HG03175 (cell line): ENCODE data around the gene RAB13.
A peak's percentile ranks its signal among the peaks of the same experiment; 100 is the strongest.
"Not testable (repeated sequence)": the region's sequence is repeated elsewhere in the genome, so short reads cannot be mapped to it uniquely, and the experiment has no call there.

Experiments
- ATAC-seq: cut with Tn5 transposase; IDR thresholded peaks from one replicate; pipeline ENCODE4 v1.9.1; 2021; ENCODE audit warnings: mild to moderate bottlenecking, moderate library complexity; ENCODE audit not compliant: unreplicated experiment

Gene RAB13

DNA sequence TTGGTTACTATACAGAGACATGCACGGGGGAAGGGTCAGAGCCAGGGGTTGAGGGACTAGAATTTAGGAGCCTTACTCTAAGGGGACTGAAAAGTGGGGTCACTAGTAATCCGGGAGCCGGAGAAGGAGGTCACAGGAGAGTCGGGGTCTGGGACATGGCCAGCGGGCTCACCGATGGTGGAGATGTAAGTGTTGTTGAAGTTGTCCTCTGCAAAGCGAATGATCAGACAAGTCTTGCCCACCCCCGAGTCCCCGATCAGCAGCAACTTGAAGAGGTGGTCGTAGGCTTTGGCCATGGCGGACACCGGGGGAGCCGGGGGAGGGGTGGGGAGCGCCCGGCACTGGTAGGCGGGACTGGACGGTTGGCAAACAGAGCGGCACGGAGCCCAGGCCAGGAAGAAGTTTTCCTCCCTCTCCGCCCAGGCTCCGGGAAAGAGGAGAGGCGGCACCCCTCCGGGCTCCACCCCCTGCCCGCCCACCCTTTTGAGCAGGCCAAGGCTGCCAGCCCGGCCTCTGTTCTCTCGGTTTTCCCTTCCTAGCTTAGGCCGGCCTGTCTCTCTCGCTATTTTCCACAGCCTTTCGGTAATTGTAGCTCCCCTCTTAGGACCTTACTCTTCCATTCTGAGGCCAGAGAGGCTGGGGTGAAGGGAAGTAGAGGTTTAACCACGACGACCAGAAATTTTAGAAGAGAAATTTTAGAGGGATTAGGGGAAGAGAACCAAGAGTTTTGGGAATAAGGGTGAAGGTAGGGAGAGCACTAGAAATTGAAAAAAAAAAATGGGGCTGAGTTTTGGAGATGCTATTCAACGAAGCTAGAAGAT is at the start of gene RAB13:
Gene RAB13, minus strand, starts transcription at position 399 of the 821 bp plus-strand sequence. Its CDS starts 103 bp downstream, at position 296.
- no peak for ATAC-seq

DNA sequence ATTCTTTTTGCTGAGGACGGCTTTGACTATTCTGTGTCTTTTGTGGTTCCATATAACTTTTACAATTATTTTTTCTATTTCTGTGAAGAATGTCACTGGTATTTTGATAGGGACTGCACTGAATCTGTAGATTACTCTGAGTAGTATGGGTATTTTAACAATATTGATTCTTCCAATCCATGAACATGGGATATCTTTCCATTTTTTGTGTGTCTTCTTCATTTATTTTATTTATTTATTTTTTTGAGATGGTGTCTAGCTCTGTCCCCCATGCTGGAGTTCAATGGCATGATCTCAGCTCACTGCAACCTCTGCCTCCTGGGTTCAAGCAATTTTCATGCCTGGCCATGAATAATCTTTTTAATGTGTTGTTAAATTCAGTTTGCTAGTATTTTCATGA is 47.6 kb upstream of the RAB13 start:
- not testable (repeated sequence) for ATAC-seq

DNA sequence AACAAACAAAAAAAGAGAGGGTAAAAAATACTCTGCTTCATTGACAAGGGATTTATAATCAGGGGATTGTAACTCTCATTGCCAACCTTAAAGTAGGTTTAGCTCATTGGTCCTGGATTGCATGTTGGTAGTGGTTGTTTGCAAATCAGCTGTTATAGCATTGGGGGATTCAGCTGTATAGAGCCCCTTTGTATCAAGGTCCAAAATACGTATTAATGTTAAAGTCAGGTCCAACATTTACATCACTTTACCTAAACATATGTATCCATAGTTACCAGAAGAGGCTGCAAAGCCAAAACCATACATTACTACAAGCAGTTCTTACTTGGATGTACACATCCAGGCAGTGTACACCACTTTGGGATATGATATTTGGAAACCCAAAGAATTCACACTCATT is 33.8 kb upstream of the RAB13 start:
- no peak for ATAC-seq

DNA sequence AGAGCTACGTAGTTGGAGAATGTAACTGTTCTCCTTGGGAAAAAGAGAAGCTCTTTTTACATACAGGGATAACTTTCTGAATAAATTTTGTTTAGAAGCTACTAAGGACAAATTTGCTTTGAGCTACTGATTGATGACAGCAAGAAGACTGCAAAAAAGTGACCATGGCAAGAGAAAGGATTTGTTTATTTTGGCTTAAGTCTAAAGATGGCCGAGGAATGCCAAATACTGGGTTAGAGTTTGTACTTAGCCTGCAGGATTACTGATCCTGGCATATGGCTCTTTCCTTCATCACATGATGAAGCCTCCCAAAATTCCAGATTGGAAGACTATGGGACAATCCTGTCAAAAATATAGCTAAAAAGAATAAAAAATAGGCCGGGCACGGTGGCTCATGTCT is 33.1 kb upstream of the RAB13 start:
- no peak for ATAC-seq

DNA sequence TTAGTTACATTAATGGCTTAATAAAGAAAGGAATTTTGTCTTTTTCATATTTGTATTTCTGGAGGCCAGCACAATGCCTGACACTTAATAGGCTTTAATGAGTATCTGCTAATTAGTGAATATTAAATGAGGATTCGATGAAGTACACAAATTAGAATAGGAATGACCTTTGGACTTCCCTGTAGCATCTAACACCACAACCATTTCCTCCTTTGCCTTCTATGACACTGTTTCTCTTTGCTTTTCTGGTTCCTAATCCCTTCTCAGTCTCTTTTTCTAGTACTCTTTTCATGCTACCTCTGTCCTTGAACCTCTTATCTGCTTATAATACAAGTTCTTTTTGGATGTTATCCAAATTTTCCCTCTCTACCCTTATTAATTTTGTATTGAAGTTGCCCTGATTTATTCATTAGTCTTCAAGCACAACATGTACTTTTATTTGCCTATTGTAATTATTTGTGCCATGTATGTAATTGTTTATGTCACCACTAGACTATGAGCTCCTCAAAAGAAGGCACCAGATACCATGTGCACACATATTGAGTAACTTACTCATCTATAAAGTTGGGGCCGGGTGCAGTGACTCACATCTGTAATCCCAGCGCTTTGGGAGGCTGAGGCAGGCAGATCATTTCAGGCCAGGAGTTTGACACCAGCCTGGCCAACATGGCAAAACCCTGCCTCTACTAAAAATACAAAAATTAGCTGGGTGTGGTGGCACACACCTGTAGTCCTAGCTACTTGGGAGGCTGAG is 28.2 kb upstream of the RAB13 start:
- no peak for ATAC-seq

DNA sequence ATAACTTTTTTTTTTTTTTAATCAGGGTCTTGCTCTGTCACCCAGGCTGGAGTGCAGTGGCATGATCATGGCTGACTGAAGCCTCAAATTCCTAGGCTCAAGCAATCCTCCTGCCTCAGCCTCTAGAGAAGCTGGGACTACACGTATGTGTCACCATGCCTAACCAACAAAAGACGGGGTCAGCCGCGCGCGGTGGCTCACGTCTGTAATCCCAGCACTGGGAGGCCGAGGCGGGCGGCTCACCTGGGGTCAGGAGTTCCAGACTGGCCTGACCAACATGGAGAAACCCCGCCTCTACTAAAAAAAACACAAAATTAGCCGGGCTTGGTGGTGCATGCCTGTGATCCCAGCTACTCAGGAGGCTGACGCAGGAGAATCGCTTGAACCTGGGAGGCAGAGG is 26.4 kb upstream of the RAB13 start:
- ATAC-seq: not testable (repeated sequence)

DNA sequence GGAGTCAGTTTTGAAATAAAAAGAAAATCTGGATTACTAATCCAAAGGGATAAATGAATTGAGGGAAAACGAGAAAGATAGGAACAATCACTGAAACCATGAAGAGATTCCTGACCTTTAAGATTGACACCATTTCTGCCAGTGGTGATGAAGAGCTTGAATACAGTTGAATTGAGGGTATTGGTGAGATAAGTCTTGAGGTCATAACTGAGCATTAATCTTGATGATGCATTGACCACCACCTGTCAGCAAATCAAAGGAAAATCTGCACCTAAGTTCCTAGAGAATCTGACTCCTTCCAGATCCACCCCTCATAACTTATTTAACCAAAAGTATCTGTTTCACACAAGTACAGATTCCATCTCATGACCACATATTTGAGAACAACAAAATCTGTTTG is 26.0 kb upstream of the RAB13 start:
- no peak for ATAC-seq

DNA sequence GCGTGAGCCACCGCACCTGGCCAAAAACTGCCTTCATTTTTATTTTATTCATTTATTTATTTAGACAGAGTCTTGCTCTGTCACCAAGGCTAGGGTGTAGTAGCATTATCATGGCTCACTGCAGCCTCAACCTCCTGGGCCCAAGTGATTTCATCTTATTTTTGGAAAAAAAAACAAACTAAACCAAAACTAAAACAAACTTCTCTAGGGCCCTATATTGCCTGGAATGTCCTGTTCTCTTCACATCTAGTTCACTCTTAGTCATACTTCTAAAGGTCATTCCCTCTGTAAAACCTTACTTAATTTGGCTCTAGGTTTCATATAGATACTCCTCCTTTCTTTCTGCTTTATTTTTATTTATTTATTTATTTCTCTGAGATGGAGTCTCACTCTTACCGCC is 20.0 kb upstream of the RAB13 start:
- ATAC-seq: no peak

DNA sequence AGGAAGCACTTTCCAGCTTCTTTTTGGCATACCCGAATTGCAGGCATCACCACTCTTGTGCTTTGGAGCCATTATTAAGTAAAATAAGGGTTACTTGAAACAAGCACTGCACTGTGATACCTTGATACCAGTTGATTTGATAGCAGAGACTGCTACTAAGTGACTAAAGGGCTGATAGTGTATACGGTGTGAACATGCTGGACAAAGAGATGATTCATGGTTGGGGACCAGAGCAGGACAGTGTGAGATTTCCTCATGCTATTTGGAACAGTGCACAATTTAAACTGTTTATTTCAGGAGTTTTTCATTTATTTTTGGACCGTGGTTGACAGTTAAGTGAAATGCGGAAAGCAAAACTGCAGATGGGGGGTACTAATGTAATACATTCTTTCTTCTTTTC is 14.3 kb upstream of the RAB13 start:
- no peak for ATAC-seq

DNA sequence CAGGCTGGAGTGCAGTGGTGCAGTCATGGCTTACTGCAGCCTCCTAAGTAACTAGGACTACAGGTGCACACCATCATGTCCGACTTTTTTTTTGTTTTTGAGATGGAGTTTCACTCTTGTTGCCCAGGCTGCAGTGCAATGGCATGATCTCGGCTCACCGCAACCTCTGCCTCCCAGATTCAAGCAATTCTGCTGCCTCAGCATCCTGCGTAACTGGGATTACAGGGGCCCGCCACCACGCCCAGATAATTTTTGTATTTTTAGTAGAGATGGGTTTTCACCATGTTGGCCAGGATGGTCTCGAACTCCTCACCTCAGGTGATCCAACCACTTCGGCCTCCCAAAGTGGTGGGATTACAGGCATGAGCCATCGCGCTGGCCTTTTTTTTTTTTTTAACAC is 10.7 kb upstream of the RAB13 start:
- not testable (repeated sequence) for ATAC-seq

DNA sequence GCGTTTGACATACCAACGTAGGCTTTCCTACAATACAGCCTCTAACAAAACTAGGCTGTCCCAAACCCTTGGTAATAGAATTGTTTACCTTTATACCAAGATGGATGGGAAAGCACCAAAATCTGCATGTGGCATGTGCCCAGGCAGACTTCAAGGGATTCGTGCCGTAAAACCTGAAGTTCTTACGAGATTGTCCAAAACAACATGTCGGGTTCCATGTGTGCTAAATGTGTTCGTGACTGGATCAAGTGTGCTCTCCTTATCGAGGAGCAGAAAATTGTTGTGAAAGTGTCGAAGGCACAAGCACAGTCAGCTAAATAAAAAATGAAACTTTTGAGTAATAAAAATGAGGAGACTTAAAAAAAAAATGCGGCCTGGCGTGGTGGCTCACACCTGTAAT is 9.5 kb upstream of the RAB13 start:
- ATAC-seq: no peak

DNA sequence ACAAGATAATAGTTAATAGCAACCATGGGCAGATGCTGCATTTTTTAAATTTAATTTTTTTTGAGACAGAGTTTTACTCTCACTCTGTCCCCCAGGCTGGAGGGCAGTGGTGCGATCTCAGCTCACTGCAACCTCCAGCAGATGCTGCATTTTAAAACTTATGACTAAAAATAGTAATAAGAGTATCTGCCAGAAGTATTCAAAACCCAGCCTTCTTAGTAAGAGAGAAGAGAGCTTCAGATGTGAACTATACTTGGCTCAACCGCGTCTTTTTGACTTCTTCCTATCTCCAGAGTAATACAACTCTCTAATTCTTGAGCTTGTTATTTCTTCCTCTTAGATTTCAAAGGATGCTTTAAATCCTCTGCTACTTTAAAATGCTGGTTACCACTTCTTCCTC is 9.1 kb upstream of the RAB13 start:
- no peak for ATAC-seq

DNA sequence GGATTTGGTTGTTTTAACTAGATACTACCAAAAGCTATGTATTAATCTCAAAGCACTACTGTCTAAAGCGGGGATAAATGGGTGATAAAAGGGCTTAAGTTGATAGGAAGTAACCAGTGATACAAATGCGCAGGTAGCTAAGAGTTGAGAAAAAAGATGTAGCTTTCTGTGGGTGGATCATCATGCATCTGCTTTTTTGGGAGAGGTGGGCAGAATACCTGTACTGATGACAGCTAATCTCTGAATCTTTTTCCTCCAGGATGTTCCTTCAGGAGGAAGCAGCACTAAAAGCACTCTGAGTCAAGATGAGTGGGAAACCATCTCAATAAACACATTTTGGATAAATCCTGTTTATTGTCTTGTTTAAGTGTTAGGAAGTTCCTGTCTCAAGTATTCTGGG is 5.7 kb upstream of the RAB13 start:
- no peak for ATAC-seq

DNA sequence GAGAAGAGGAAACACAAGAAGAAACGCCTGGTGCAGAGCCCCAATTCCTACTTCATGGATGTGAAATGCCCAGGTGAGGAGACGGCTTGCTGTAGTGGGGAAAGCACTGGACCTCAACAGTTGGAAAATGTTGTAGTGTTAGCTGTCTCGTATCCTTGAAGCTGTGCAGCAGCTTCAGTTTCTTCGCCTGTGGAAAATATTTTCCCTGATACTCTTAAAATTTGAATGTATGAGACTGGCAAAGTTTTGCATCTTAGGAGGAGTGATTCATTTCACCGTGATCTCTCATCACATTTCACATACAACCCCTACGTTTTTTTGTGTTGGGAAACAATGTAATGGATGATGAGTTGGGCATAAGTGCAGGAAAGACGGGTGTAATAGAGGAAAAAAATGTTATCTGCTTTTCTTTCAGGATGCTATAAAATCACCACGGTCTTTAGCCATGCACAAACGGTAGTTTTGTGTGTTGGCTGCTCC is 5.1 kb upstream of the RAB13 start:
- ATAC-seq: no peak

DNA sequence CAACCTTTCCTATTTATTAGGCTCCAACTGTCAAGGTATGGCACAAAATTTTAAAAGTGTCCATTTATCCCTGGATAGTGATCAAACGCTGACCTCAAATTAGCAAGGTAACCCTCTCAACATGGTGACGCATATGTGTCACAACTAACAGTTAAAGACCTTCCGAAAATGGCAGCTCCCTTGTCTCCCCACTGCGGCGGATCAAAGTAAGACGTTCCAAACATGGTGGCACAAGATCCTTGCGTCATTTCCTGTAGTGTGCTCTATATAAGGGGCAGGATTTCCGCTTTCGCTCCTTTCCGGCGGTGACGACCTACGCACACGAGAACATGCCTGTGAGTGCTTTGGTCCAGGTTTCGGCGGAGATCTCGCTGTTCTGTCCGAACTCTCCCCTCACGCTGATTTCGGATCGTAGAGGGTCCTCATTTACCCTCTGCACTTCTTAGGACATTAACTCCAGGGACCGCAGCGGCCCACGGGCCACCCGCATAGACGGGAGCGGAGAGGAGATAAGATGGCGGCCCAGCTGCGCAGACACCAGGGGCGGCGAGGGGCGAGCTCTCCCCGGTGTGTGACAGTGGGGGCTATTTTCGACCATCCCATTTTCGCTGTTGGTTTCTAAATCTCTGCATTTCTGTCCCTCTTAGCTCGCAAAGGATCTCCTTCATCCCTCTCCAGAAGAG is 4.5 kb upstream of the RAB13 start, which contains the start of gene RPS27:
Gene RPS27, plus strand, starts transcription at position 295 of the 683 bp plus-strand sequence. Its CDS starts 35 bp downstream, at position 330.
- peak; percentile 70 for ATAC-seq

DNA sequence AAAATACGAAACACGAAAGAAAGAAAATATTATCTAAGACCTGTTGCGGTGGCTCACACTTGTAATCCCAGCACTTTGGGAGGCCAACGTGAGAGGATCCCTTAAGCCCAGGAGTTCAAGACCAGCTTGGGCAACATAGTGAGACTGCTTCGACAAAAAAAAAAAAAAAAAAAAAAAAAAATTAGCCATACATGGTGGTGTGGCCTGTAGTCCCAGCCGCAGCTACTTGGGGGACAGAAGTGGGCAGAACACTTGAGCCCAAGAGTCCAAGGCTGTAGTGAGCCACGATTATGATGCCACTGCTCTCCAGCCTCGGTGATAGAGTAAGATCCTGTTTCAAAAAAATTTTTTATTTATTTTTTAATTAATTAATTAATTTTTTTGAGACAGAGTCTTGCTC is 1.5 kb upstream of the RAB13 start:
- no peak for ATAC-seq

DNA sequence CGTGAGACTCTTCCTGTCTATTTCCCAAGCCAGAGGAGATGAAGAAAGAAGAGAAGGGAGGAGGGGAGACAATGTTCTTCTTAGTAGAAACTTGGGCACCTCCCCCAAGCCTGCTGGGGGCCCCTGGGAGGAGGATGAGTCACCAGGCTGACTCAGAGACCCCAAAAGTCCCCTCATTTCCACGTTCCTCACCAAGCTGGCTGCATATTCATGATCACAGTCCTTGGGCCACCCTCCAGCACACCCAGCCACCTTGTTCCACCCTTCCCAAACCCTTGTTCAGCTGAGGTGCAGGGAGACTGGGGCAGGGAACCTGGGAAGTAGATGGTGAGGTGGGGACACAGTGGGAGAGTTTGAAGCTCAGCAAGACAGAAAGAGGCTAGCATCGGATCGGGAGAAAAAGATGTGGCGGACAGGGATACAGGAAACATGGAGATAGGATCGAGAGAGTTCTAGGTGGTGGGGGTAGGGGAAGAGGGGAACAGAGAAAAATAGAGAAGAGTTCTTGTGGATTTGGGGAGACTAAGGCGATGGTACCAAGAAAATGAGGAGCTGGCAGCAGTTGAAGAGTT is 712 bp downstream of the RAB13 start:
- no peak for ATAC-seq

DNA sequence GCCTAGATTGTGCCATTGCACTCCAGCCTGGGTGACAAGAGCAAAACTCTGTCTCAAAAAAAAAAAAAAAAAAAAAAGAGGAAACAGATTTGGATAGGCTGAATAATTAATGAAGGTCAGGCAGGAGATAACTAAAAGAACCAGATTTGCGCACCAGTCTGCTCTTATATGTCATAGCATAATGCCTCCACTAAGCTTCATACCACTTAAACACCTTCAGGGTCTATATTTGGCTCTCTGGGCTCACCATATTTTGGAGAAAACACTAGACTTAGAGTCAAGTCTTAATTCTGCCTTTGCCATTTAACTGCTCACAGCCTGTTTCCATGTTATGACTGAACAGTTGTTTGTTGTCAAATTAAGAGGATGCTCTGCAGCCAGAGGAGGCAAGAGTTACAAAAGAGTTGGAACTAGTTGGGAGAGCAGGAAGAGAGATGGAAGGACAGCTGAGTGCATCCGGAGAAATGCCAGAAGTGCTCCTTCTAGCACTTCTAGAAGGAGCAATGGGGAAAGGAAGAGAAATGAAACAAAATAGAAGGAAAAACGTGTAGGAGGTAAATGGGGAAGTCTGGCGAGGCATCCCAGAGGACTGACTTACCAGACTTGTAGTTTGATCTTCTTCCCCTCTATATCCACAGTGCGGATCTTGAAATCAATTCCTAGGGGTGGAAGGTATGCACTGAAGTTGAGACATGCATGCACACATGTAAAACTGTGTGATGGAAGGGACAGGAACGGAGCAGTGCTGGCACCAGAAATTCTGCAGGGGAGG is 1.8 kb downstream of the RAB13 start:
- ATAC-seq: no peak

DNA sequence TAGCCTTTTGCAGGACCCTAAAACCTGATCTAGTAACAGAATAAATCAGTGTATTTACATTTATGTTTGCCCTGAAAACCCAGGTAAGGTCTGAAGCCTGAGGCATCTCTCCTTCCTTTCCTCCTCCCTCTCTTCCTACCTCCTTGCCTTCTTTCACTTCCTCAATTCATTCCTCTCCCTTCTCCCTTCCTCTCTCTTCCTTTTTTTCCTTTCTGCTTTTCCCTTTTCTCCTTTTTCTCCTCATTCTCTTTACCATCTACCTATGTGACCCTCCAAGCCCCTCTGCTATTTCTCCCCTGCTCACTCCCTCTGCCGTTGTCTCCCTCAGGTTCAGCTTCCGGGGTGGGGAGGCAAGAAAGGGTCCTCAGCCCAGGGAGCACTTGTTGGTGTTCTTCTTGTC is 4.4 kb downstream of the RAB13 start:
- ATAC-seq: not testable (repeated sequence)

DNA sequence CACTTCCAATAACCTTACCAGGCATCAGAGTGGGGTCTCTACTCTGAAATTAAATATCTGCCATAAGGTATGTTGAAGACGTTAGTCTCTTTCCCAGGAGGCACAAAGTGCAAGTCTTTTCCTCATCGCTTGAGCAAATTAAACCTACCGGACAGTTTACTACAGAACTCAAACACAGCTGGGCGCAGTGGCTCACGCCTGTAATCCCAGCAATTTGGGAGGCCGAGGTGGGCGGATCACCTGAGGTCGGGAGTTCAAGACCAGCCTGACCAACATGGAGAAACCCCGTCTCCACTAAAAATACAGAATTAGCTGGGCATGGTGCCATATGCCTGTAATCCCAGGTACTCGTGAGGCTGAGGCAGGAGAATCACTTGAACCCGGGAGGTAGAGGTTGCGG is 7.0 kb downstream of the RAB13 start:
- ATAC-seq: not testable (repeated sequence)
